Hematopoietic multipotent progenitor cell (in vitro differentiated cells): ENCODE data around the gene FRMD4A. TPM values are rescaled to one million over a fixed set of nuclear protein-coding genes. Genes with fewer than 3 reads are reported as not detected.
"Not testable (repeated sequence)": the region's sequence is repeated elsewhere in the genome, so short reads cannot be mapped to it uniquely, and the experiment has no call there.

Source experiments
- DNase-seq, 3 donors: peaks; one replicate each; pipeline ENCODE4 v3.0.0-alpha.2; 2011 to 2015; ENCODE audit warnings: low read depth in 2 of 3, low spot score in 2 of 3
- total RNA-seq: library from RNA; depleted of rRNA; stranded (reverse); fragments of >200 nt; gene quantifications from one replicate; pipeline ENCODE4 v1.2.3, GENCODE V29; 2012

FRMD4A gene
- total RNA-seq, 1 donor: 0.54 TPM

- DNase-seq: no peak
Measured at GRCh38 chr10:13774303-13774893, 556.3 kb downstream of the FRMD4A start.

- DNase-seq: no peak
Measured at GRCh38 chr10:13773496-13774170, 557.1 kb downstream of the FRMD4A start.

GRCh38 chr10:13773043-13773442, 557.7 kb downstream of the FRMD4A start:
- DNase-seq: no peak

- DNase-seq: no peak
Measured at GRCh38 chr10:13771992-13772391, 558.7 kb downstream of the FRMD4A start.

GRCh38 chr10:13770760-13771493, 559.8 kb downstream of the FRMD4A start:
- DNase-seq: no peak

GRCh38 chr10:13769946-13770345, 560.8 kb downstream of the FRMD4A start:
- DNase-seq: no peak

GRCh38 chr10:13767676-13768178, 563.0 kb downstream of the FRMD4A start:
- DNase-seq: no peak

GRCh38 chr10:13767148-13767547, 563.6 kb downstream of the FRMD4A start:
- DNase-seq: not testable (repeated sequence)

- DNase-seq: no peak
Measured at GRCh38 chr10:13765641-13766341, 564.9 kb downstream of the FRMD4A start.

GRCh38 chr10:13761490-13762091, 569.1 kb downstream of the FRMD4A start:
- DNase-seq: no peak

GRCh38 chr10:13759168-13759567, 571.6 kb downstream of the FRMD4A start:
- DNase-seq: no peak

GRCh38 chr10:13758756-13759155, 572.0 kb downstream of the FRMD4A start:
- no peak for DNase-seq

- DNase-seq: no peak
Measured at GRCh38 chr10:13758312-13758711, 572.4 kb downstream of the FRMD4A start.

GRCh38 chr10:13754277-13754676, 576.4 kb downstream of the FRMD4A start:
- DNase-seq: no peak

- no peak for DNase-seq
Measured at GRCh38 chr10:13751191-13751764, 579.4 kb downstream of the FRMD4A start.

GRCh38 chr10:13750299-13751190, 580.2 kb downstream of the FRMD4A start:
- DNase-seq: no peak

- no peak for DNase-seq
Measured at GRCh38 chr10:13745271-13745670, 585.5 kb downstream of the FRMD4A start.

GRCh38 chr10:13743963-13744362, 586.8 kb downstream of the FRMD4A start:
- DNase-seq: no peak

- DNase-seq: peak in 2 of 3 donors; percentile 24 to 67
Measured at GRCh38 chr10:13743101-13743693, 587.5 kb downstream of the FRMD4A start.
